HUES6 (cell line): ENCODE measurements around the gene GTF3C5.
"Not testable (repeated sequence)": the region's sequence is repeated elsewhere in the genome, so short reads cannot be mapped to it uniquely, and the experiment has no call there.

Experiments used
- H3K27ac ChIP-seq: 2 replicates; pipeline ENCODE4 v1.7.0; 2013; ENCODE audit warnings: low read depth, mild to moderate bottlenecking, low read length, inconsistent platforms
- H3K27me3 ChIP-seq: 2 replicates; pipeline ENCODE4 v1.6.1; 2013; ENCODE audit warnings: low read length; ENCODE audit not compliant: control insufficient read depth, insufficient read depth
- H3K36me3 ChIP-seq: 2 replicates; pipeline ENCODE4 v1.6.1; 2013; ENCODE audit warnings: low read length; ENCODE audit not compliant: control insufficient read depth, insufficient read depth
- H3K4me1 ChIP-seq: 2 replicates; pipeline ENCODE4 v1.6.1; 2013; ENCODE audit warnings: low read length; ENCODE audit not compliant: control insufficient read depth, insufficient read depth
- H3K4me3 ChIP-seq: 2 replicates; pipeline ENCODE4 v1.5.1; 2013; ENCODE audit warnings: low read depth, low read length
- H3K9ac ChIP-seq: one replicate; pipeline ENCODE4 v1.6.1; 2013; ENCODE audit warnings: mild to moderate bottlenecking, low read length
- H3K9me3 ChIP-seq: 2 replicates; pipeline ENCODE4 v1.6.1; 2013; ENCODE audit warnings: low read depth, low read length; ENCODE audit not compliant: control insufficient read depth, insufficient read depth

The GTF3C5 gene

DNA sequence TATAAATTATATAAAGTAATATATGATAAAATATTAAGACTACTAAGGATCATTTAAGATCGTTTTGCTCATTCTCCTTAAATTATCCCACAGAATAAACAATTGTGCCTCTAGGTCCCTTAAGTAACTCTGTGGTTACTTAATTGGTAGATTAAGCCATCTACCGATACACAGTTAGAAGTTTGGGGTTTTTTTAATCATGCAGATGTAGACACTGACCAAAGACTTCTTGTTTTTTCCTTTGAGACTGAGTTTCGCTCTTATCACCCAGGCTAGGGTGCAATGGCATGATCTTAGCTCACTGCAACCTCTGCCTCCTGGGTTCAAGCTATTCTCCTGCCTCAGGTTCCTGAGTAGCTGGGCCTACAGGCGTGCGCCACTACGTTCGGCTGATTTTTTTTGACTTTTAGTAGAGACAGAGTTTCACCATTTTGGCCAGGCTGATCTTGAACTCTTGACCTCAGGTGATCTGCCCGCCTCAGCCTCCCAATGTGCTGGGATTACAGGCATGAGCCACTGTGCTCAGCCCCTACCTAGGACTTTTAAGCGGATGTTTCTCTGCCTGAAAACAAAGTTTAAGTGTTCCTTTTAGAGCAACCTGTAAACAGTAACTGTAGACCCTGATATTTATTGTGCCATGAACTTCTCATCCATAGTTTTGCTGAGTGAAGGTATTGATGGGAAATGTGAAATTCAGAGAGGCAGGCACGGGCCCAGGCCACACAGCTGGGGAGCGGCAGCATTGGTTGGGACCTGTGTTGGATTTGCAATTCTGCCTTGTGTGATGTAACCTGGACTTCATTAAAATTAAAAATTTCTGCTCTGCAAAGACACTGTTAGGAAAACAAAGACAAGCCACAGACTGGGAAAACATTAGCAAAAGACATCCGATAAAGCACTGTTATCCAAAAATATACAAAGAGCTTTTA is 42.6 kb downstream of the GTF3C5 start:
- Histone ChIP-seq H3K9me3 (no peaks in the 10 kb centered on the region), H3K4me1 (no peaks in the 10 kb centered on the region; the same call in 1 of the 2 replicates), H3K27me3 (no peaks in the 10 kb centered on the region), H3K4me3 (no peak overlapping the region), H3K36me3 (peaks cover 2% of the 10 kb centered on the region; the same call in 1 of the 2 replicates), H3K27ac (no peak overlapping the region), H3K9ac (no peak overlapping the region)

DNA sequence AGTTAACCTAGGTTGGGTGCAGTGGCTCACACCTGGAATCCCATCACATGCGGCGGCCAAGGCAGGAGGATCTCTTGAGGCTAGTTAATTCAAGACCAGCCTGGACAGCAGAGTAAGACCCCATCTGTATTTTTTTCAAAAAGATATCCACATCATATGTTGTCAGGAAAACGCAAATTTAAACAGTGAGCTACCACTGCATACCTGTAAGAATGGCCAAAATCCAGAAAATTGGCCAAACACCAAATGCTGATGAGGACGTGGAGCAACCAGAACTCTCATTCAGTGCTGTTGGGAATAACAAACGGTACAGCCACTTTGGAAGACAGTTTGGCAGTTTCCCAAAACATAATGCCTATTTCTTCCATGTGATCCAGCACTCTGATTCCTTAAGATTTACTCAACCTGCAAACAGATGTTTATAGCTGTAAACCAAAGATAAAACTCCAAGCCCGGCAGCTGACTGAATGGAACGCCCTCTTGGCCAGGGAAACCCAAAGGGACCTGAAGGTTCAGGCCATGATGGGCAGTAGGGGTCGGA is 43.4 kb downstream of the GTF3C5 start:
- Histone ChIP-seq H3K4me3 (no peak overlapping the region), H3K27me3 (no peaks in the 10 kb centered on the region)

DNA sequence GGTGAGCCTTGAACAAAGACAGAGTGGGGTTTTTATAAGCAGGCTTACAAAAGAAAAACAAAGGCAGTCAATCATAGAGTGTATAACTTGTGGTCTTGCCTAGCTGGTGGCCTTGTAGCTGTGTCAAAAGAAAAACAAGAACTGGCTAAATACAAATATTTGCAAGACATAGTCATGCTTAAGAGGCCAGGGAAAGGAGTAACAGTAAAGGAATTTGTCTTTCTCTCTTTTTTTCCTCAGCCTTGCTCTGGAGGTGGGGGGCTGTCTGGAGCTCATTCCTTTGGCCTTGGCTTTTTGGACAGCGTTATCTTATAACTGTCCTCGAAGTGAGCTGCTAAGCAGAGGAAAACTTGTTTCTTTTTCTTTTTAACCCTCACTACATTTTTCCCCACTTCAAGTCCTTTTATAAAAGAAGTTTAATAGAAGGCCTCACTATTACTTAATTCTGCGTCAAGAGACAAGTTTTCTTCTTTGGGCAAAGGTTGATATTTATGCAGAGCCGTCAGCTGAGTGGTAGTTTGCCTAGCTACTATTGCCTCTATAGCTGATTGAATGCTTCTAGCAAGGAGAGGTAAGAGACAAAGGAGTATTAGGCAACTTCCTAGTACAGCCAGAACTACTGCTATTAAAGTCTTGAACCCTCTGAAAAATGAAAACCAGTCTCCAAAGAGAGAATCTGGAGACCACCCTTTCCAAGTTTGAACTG is 45.3 kb downstream of the GTF3C5 start:
- H3K9ac ChIP-seq: no peak overlapping the region
- no peak overlapping the region for H3K4me3 ChIP-seq
- no peaks in the 10 kb centered on the region for H3K36me3 ChIP-seq
- H3K4me1 ChIP-seq: peaks cover 6% of the 10 kb centered on the region; the same call in 1 of the 2 replicates
- no peaks in the 10 kb centered on the region for H3K27me3 ChIP-seq
- H3K9me3 ChIP-seq: no peaks in the 10 kb centered on the region
- no peak overlapping the region for H3K27ac ChIP-seq

More for the DNA sequence above, 43.4 kb downstream of the GTF3C5 start:
- H3K4me1 ChIP-seq: no peaks in the 10 kb centered on the region; the same call in 1 of the 2 replicates
- H3K27ac ChIP-seq: no peak overlapping the region
- H3K9me3 ChIP-seq: no peaks in the 10 kb centered on the region
- H3K9ac ChIP-seq: no peak overlapping the region
- H3K36me3 ChIP-seq: peaks cover 2% of the 10 kb centered on the region; the same call in 1 of the 2 replicates

DNA sequence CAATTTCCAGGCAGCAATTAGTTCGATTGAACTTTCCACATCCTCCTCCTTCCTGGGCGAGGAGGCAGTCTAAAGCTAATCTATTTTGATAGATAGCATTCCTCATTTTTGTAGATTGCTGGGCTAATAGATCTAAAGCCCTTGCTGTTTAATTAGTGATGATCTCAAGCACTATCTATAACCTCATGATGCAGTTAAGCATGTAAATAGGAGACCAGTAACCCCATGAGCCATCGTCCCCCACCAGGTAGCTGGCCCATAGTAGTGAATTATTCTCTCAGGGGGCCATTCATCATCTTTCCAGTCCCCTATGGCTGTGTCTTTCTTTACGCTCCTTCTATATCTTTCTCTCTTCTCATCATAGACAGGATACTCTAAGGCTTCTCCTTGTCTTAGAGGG is 45.9 kb downstream of the GTF3C5 start:
- Histone ChIP-seq H3K27me3 (no peaks in the 10 kb centered on the region), H3K9me3 (no peaks in the 10 kb centered on the region), H3K4me1 (peaks cover 6% of the 10 kb centered on the region; the same call in 1 of the 2 replicates), H3K36me3 (no peaks in the 10 kb centered on the region), H3K27ac (no peak overlapping the region), H3K9ac (no peak overlapping the region), H3K4me3 (no peak overlapping the region)

DNA sequence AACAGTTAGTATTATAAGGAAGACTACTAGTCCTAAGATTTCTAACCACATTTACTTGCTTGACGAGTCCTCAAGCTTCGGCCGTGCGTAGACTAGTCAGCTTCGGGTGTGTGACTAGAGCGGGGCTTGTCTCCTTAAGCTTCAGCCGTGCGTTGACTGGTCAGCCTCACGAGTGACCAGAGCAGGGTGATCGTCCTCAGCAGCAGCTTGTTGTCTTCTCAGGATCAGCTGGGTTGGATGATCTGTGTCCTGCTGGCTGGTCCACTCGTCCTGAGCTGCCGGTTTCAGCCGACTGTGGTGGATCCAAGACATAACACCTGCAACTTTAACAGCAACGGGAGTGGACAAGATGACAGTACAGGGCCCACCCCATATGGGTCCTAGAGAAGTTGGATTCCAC is 47.7 kb downstream of the GTF3C5 start:
- Histone ChIP-seq H3K27ac (no peak overlapping the region), H3K4me1 (peaks cover 6% of the 10 kb centered on the region; the same call in 1 of the 2 replicates), H3K27me3 (no peaks in the 10 kb centered on the region), H3K9ac (no peak overlapping the region), H3K9me3 (no peaks in the 10 kb centered on the region), H3K4me3 (no peak overlapping the region), H3K36me3 (no peaks in the 10 kb centered on the region)

DNA sequence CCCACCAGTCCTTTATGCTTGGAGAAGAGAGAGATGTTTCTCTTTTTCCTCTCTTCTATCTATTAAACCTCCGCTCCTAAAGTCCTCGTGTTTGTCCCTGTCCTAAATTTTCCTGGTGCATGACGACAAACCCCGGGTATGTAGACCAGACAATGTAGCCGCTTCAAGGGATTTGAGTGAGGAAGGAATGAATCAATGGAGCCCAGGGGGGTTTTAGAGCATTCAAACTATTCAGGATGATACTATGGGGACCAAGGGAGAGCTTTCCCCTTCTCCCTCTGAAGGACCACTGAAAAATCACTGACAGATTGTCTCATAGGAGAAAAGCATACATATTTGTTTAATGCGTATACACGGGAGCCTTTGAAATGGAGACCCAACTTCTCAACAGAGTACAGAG is 49.4 kb downstream of the GTF3C5 start:
- no peaks in the 10 kb centered on the region for H3K27me3 ChIP-seq
- no peak overlapping the region for H3K4me3 ChIP-seq
- H3K4me1 ChIP-seq: 0 out of 2 replicates have a peak, but pooled peaks cover 6% of the 10 kb centered on the region
- H3K36me3 ChIP-seq: no peaks in the 10 kb centered on the region
- no peak overlapping the region for H3K27ac ChIP-seq
- H3K9ac ChIP-seq: no peak overlapping the region
- H3K9me3 ChIP-seq: no peaks in the 10 kb centered on the region

DNA sequence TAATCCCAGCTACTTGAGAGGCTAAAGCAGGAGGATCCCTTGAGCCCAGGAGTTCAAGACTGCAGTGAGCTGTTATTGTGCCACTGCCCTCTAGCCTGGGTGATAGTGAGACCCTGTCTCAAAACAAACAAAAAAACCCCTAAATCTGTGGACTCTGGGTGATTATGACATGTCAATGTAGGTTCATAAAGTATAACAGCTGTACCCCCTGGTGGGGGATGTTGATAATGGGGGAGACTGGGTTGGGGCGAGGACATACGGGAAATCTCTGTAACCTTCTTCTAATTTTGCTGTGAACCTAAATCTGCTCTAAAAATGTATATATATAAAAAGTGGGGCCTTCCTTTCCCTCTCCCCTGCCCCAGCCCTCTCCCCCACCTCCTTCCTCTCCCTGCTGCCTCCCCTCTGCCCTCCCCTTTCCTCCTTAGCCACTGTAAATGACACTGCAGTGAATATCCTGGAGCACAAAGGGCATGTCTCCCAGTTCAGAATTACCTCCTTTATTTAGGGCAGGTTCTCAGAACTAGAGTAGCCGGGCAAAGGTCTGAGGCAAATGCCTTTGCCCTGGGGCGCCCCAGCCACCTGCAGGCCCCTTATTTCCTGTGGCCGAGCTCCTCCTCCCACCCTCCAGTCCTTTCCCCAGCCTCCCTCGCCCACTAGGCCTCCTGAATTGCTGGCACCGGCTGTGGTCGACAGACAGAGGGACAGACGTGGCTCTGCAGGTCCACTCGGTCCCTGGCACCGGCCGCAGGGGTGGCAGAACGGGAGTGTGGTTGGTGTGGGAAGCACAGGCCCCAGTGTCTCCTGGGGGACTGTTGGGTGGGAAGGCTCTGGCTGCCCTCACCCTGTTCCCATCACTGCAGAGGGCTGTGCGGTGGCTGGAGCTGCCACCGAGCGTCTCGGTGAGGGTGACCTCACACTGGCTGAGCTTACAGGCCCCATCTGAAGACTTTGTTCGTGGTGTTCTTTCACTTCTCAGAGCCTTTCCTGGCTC is 50.3 kb downstream of the GTF3C5 start:
- not testable (repeated sequence) for H3K4me1 ChIP-seq, H3K27ac ChIP-seq, H3K9ac ChIP-seq, H3K27me3 ChIP-seq, H3K9me3 ChIP-seq, H3K36me3 ChIP-seq, H3K4me3 ChIP-seq

DNA sequence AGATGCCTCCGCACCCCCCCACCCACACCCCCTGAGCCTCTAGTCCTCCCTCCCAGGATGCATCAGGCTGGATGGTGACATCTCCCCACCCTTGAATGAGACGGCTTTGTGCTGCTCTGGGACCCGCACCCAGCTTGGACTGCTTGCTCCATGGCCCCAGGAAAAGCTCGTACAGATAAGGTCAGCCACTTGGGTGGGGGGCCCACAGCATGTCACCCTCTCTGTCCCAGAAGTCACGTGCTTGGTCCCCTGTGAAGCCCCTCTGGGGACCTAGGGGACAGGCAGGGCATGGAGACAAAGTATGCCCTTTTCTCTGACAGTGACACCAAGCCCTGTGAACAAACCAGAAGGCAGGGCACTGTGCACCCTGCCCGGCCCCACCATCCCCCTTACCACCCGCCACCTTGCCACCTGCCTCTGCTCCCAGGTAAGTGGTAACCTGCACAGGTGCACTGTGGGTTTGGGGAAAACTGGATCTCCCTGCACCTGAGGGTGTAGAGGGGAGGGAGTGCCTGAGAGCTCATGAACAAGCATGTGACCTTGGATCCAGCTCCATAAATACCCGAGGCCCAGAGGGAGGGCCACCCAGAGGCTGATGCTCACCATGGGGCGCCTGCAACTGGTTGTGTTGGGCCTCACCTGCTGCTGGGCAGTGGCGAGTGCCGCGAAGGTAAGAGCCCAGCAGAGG is 51.3 kb downstream of the GTF3C5 start:
- not testable (repeated sequence) for H3K9me3 ChIP-seq, H3K36me3 ChIP-seq, H3K9ac ChIP-seq, H3K4me1 ChIP-seq, H3K4me3 ChIP-seq, H3K27ac ChIP-seq, H3K27me3 ChIP-seq

DNA sequence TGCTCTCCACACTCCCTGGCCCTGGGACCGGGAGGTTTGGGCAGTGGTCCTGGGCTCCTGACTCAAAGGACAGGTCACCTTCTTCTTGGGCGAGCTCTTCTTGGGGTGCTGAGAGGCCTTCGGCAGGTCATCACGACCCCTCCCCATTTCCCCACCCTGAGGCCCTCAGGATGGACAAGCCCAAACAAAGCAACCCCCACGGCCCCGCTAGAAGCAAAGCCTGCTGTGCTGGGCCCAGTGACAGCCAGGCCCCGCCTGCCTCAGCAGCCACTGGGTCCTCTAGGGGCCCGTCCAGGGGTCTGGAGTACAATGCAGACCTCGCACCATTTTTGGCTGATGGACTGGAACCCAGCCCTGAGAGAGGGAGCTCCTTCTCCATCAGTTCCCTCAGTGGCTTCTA is 52.9 kb downstream of the GTF3C5 start:
- H3K9me3 ChIP-seq, H3K4me3 ChIP-seq, H3K4me1 ChIP-seq, H3K27ac ChIP-seq, H3K27me3 ChIP-seq, H3K36me3 ChIP-seq, H3K9ac ChIP-seq: not testable (repeated sequence)
